ENCODE data around the gene ARPIN. TPM values are rescaled to one million over a fixed set of nuclear protein-coding genes. Genes with fewer than 3 reads are reported as not detected.
"Not testable (repeated sequence)": the region's sequence is repeated elsewhere in the genome, so short reads cannot be mapped to it uniquely, and the experiment has no call there.

ARPIN gene
- under 1 TPM; 0.02 TPM for total RNA-seq
- not detected for polyA plus RNA-seq

DNA sequence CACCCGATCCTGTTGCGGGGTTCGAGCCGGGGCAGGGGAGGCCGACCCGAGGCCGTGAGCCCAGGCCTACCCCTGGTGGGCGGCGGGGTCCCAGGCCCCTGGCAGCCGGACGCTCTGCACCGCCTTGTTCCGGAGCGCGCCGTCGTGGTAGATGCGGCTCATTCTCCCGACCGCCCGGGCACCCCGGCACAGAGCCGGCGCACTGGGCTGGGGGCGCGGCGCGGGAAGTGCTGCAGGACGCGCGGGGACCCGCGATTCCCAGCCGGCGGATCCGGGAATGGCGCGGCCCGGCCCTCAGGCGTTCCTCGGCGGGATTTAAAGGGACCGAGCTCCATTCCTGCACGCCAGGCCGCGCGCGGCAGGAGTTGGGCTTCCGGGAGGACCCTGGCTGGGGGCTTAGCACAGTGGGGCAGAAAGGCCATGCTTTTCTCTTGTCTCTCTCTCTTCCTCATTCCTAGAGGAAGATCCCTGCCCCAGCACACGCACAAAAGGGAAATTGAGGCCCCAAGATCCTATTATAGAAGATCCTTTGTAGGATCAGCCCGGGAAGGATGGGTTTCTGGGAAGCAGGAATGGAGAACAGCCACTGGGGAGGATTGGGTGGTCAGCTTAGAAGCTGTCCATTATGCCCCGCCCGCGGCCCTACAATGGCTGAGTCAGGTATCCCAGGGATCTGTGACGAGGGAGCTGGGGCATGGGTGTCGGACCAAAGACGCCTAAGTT lies at the start of gene ARPIN:
ARPIN (minus strand) TSS at position 279 of the 723 bp plus-strand sequence; CDS start at position 162, 117 bp downstream.
- Mint-ChIP-seq H3K9me3 (no peaks in the 10 kb centered on the region), H3K4me3 (peak within 1 kb of the TSS in 4 of 7 donors; percentile 4 to 40 (median 34)), H3K27ac (peak within 1 kb of the TSS in 1 of 8 donors; percentile 8), H3K4me1 (peaks cover 0 to 11% (median 1%) of the 10 kb centered on the region in 3 donors), H3K36me3 (no peaks in the 10 kb centered on the region), H3K27me3 (peaks cover 30 to 62% of the 10 kb centered on the region in 2 donors)
- Histone ChIP-seq H3K9me3 (ENCODE audit: low read length) (no peaks in the 10 kb centered on the region), H3K4me3 (ENCODE audit: low read length) (no peak within 1 kb of the TSS), H3K27me3 (ENCODE audit: insufficient read depth, low read length, poor library complexity, severe bottlenecking) (peaks cover 7% of the 10 kb centered on the region), H3K27ac (ENCODE audit: low read depth, low read length) (no peak within 1 kb of the TSS), H3K36me3 (ENCODE audit: insufficient read depth, low read length) (no peaks in the 10 kb centered on the region), H3K4me1 (ENCODE audit: insufficient read depth, low read length) (no peaks in the 10 kb centered on the region)
- DNase-seq: peak in 1 of 5 donors; percentile 10
- ChIA-PET CTCF (interaction anchor here (0.6 to 1.4 kb wide), 2 partner anchors 15 to 163 kb away, joined by 3 read pairs; no protein-coding TSS in a partner anchor), POLR2A (no interaction called here)

DNA sequence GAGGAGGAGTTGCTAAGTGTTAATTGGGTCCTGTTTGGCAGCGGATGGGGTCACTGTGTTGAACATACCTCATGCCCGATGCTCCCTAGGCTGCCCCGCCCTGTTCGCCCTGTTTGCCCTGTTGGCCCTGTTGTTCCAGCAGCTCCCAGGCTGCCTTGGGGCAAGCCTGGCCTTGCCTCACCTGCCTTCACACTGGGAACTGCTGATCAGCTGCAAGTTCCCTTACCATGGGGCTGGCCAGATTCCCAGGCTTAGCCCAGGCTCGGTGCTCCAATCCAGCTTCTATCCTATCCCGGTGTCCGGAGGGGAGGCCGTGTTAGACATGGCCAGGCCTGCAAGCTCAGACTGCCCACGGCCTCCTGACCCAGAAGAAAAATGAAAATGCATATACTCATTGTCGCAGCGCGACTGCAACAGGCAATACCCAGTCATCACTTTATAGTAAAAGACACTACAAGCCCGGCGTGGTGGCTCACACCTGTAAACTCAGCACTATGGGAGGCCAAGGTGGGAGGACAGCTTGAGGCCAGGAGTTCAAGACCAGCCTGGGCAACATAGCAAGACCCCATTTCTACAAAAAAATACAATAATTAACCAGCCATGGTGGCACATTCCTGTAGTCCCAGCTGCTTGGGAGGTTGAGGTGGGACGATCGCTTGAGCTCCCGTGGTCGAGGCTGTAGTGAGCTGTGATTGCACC lies 45.5 kb upstream of the ARPIN start:
- CTCF ChIA-PET: no interaction called here
- H3K27ac ChIP-seq (ENCODE audit: low read depth, low read length): no peak overlapping the region
- H3K36me3 ChIP-seq (ENCODE audit: insufficient read depth, low read length): no peaks in the 10 kb centered on the region
- peaks cover 0 to 2% of the 10 kb centered on the region in 2 donors for H3K27me3 Mint-ChIP-seq
- H3K9me3 Mint-ChIP-seq: no peaks in the 10 kb centered on the region
- no peak for DNase-seq
- peak overlapping the region in 1 of 8 donors; percentile 79 for H3K27ac Mint-ChIP-seq
- H3K4me1 Mint-ChIP-seq: no peaks in the 10 kb centered on the region
- H3K4me3 ChIP-seq (ENCODE audit: low read length): no peak overlapping the region
- no peaks in the 10 kb centered on the region for H3K4me1 ChIP-seq (ENCODE audit: insufficient read depth, low read length)
- no peaks in the 10 kb centered on the region for H3K9me3 ChIP-seq (ENCODE audit: low read length)
- H3K27me3 ChIP-seq (ENCODE audit: insufficient read depth, low read length, poor library complexity, severe bottlenecking): no peaks in the 10 kb centered on the region
- POLR2A ChIA-PET: no interaction called here
- no peak overlapping the region for H3K4me3 Mint-ChIP-seq
- no peaks in the 10 kb centered on the region for H3K36me3 Mint-ChIP-seq

GRCh38 chr15:89955449-89955998 lies 42.8 kb upstream of the ARPIN start:
- H3K27ac Mint-ChIP-seq; POLR2A ChIA-PET; H3K4me3 Mint-ChIP-seq; H3K27ac ChIP-seq (ENCODE audit: low read depth, low read length); H3K27me3 ChIP-seq (ENCODE audit: insufficient read depth, low read length, poor library complexity, severe bottlenecking); CTCF ChIA-PET; DNase-seq; H3K4me1 ChIP-seq (ENCODE audit: insufficient read depth, low read length); H3K36me3 ChIP-seq (ENCODE audit: insufficient read depth, low read length); H3K4me3 ChIP-seq (ENCODE audit: low read length); H3K27me3 Mint-ChIP-seq; H3K9me3 ChIP-seq (ENCODE audit: low read length); H3K4me1 Mint-ChIP-seq; H3K36me3 Mint-ChIP-seq; H3K9me3 Mint-ChIP-seq: not testable (repeated sequence)

DNA sequence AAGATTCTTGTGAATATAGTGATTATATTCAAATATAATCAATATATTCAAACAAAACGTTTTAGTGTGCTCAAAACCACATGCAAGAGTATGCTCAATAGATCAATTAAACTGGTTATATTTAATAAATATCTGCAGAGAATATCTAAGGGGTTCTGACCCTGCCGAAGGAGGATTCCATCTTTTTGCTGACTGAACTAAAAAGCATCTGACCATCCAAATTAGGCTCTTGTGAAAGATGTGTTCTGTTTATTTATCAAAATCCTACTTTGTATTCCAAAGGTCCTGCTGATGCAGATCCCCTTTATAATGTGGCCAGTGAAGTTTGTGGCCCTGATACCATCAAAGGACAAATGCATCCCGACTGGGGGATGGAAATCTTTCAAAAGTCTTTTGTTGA lies 41.8 kb upstream of the ARPIN start:
- no peak overlapping the region for H3K27ac ChIP-seq (ENCODE audit: low read depth, low read length)
- H3K4me3 ChIP-seq (ENCODE audit: low read length): no peak overlapping the region
- POLR2A ChIA-PET: no interaction called here
- H3K9me3 ChIP-seq (ENCODE audit: low read length): no peaks in the 10 kb centered on the region
- peaks cover 0 to 6% of the 10 kb centered on the region in 2 donors for H3K27me3 Mint-ChIP-seq
- H3K9me3 Mint-ChIP-seq: no peaks in the 10 kb centered on the region
- no peak overlapping the region for H3K4me3 Mint-ChIP-seq
- no peaks in the 10 kb centered on the region for H3K36me3 Mint-ChIP-seq
- H3K27me3 ChIP-seq (ENCODE audit: insufficient read depth, low read length, poor library complexity, severe bottlenecking): no peaks in the 10 kb centered on the region
- H3K4me1 Mint-ChIP-seq: no peaks in the 10 kb centered on the region
- H3K27ac Mint-ChIP-seq: no peak overlapping the region
- H3K36me3 ChIP-seq (ENCODE audit: insufficient read depth, low read length): no peaks in the 10 kb centered on the region
- DNase-seq: no peak
- CTCF ChIA-PET: no interaction called here
- no peaks in the 10 kb centered on the region for H3K4me1 ChIP-seq (ENCODE audit: insufficient read depth, low read length)

GRCh38 chr15:89948796-89949195 lies 36.0 kb upstream of the ARPIN start:
- Mint-ChIP-seq H3K4me1 (no peaks in the 10 kb centered on the region), H3K27me3 (peaks cover 0 to 4% of the 10 kb centered on the region in 2 donors), H3K27ac (no peak overlapping the region), H3K9me3 (no peaks in the 10 kb centered on the region), H3K36me3 (no peaks in the 10 kb centered on the region), H3K4me3 (no peak overlapping the region)
- Histone ChIP-seq H3K4me3 (ENCODE audit: low read length) (no peak overlapping the region), H3K36me3 (ENCODE audit: insufficient read depth, low read length) (no peaks in the 10 kb centered on the region), H3K4me1 (ENCODE audit: insufficient read depth, low read length) (no peaks in the 10 kb centered on the region), H3K27ac (ENCODE audit: low read depth, low read length) (no peak overlapping the region), H3K9me3 (ENCODE audit: low read length) (no peaks in the 10 kb centered on the region), H3K27me3 (ENCODE audit: insufficient read depth, low read length, poor library complexity, severe bottlenecking) (no peaks in the 10 kb centered on the region)
- CTCF ChIA-PET: no interaction called here
- POLR2A ChIA-PET: no interaction called here
- no peak for DNase-seq

DNA sequence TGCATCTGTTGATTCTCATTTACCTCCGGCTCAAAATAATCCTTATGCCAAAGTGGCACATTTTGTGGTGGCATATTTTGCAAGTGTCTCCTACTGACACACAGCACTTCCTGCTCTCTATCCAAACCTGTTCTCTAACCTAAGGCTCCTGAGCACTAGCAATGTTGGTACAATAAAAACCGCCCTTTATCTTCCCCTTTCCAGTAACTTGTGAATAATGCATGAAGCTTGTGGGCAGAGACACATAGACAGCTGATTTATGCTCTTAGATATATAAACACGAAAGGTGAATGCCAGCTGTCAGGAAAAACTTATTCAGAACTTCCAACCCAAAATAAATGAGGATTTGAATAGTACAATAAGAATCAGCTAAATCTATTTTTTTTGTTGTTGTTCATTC lies 34.6 kb upstream of the ARPIN start:
- no peak overlapping the region for H3K4me3 Mint-ChIP-seq
- peaks cover 0 to 2% (median 0%) of the 10 kb centered on the region in 3 donors for H3K36me3 Mint-ChIP-seq
- peaks cover 3 to 4% of the 10 kb centered on the region in 2 donors for H3K27me3 Mint-ChIP-seq
- Histone ChIP-seq H3K27me3 (ENCODE audit: insufficient read depth, low read length, poor library complexity, severe bottlenecking) (no peaks in the 10 kb centered on the region), H3K4me1 (ENCODE audit: insufficient read depth, low read length) (no peaks in the 10 kb centered on the region), H3K4me3 (ENCODE audit: low read length) (no peak overlapping the region), H3K9me3 (ENCODE audit: low read length) (no peaks in the 10 kb centered on the region), H3K27ac (ENCODE audit: low read depth, low read length) (no peak overlapping the region), H3K36me3 (ENCODE audit: insufficient read depth, low read length) (no peaks in the 10 kb centered on the region)
- H3K9me3 Mint-ChIP-seq: no peaks in the 10 kb centered on the region
- H3K27ac Mint-ChIP-seq: no peak overlapping the region
- DNase-seq: no peak
- ChIA-PET POLR2A (no interaction called here), CTCF (no interaction called here)
- H3K4me1 Mint-ChIP-seq: no peaks in the 10 kb centered on the region

DNA sequence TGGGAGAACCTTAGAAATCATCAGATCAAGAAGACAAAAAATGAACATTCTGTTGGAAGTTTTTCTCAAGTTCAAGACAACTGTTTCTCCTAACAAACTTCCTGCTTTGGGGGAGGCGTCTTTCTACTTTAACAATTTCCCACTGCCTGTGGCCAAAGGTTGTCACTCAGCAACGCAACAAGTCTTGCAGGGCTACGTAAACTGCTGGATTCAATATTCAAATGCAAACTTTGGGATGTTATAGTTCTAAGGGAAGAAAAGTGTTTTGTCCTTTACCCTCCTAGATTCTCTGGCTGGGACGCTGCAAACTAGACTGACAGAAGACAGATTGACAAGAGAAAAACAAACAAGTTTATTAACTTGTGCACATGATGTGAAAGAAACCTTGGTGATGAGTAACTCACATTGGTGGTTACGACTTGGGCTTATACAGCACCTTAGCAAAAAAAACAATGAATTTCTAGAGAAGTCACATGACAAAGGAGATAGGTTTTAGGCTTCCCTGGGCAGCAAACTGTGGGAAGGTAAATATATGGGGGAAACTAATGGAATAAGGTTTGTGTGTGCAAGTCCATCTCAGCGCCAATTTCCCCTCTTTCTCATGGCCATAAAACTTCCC lies 34.0 kb upstream of the ARPIN start:
- Mint-ChIP-seq H3K27ac (no peak overlapping the region), H3K4me1 (no peaks in the 10 kb centered on the region), H3K4me3 (no peak overlapping the region), H3K9me3 (no peaks in the 10 kb centered on the region), H3K36me3 (peaks cover 0 to 2% (median 0%) of the 10 kb centered on the region in 3 donors), H3K27me3 (peaks cover 3 to 4% of the 10 kb centered on the region in 2 donors)
- Histone ChIP-seq H3K27me3 (ENCODE audit: insufficient read depth, low read length, poor library complexity, severe bottlenecking) (no peaks in the 10 kb centered on the region), H3K4me1 (ENCODE audit: insufficient read depth, low read length) (no peaks in the 10 kb centered on the region), H3K9me3 (ENCODE audit: low read length) (no peaks in the 10 kb centered on the region), H3K4me3 (ENCODE audit: low read length) (no peak overlapping the region), H3K27ac (ENCODE audit: low read depth, low read length) (no peak overlapping the region), H3K36me3 (ENCODE audit: insufficient read depth, low read length) (no peaks in the 10 kb centered on the region)
- CTCF ChIA-PET: no interaction called here
- DNase-seq: no peak
- POLR2A ChIA-PET: no interaction called here

DNA sequence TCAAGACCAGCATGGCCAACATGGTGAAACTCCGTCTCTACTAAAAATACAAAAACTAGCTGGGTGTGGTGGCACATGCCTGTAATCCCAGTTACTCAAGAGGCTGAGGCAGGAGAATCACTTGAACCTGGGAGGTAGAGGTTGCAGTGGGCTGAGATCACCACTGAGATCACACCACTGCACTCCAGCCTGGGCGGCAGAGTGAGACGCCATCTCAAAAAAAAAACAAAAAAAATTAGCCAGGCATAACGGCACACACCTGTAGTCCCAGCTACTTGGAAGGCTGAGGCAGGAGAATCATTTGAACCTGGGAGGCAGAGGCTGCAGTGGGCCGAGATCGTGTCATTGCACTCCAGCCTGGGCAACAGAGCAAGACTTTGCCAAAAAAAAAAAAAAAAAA lies 31.0 kb upstream of the ARPIN start:
- CTCF ChIA-PET: interaction anchor here (0.6 kb wide), 1 partner anchor 541 kb away, joined by 3 read pairs; no protein-coding TSS in a partner anchor
- not testable (repeated sequence) for H3K27ac ChIP-seq (ENCODE audit: low read depth, low read length)

More for the DNA sequence above, 31.0 kb upstream of the ARPIN start:
- Mint-ChIP-seq H3K27ac (peak overlapping the region in 1 of 8 donors; percentile 71), H3K27me3 (peaks cover 6 to 13% of the 10 kb centered on the region in 2 donors)
- H3K9me3 Mint-ChIP-seq; H3K36me3 Mint-ChIP-seq; H3K4me3 Mint-ChIP-seq; H3K4me1 ChIP-seq (ENCODE audit: insufficient read depth, low read length); H3K4me1 Mint-ChIP-seq; POLR2A ChIA-PET; H3K27me3 ChIP-seq (ENCODE audit: insufficient read depth, low read length, poor library complexity, severe bottlenecking); H3K4me3 ChIP-seq (ENCODE audit: low read length); H3K9me3 ChIP-seq (ENCODE audit: low read length); DNase-seq; H3K36me3 ChIP-seq (ENCODE audit: insufficient read depth, low read length): not testable (repeated sequence)
